Upper lobe of left lung (tissue), 4 donors: ENCODE results near the gene CBR1.

Source experiments
- CTCF ChIP-seq, 6 experiments: fragments of 450-650 bp in 4 of 6; fragments of 200-600 bp in 2 of 6; sonication (generic) in 2 of 6; IDR thresholded peaks; one replicate each; pipeline ENCODE4 v1.5.1; 2016 to 2019; ENCODE audit warnings: antibody characterized with exemption in 6 of 6
- EP300 ChIP-seq, 4 donors: sonication (generic); formaldehyde crosslinking; IDR thresholded peaks; one replicate each; pipeline ENCODE4 v1.5.1; 2017; ENCODE audit warnings: antibody characterized with exemption in 4 of 4, control low read depth in 2 of 4
- POLR2A ChIP-seq, 4 donors: fragments of 450-650 bp; IDR thresholded peaks; one replicate each; pipeline ENCODE4 v1.5.1; 2016 to 2017; ENCODE audit warnings: antibody characterized with exemption in 4 of 4, mild to moderate bottlenecking in 2 of 4
- POLR2AphosphoS5 ChIP-seq, 2 donors: sonication (generic); formaldehyde crosslinking; IDR thresholded peaks; one replicate each; pipeline ENCODE4 v1.5.1; 2017; ENCODE audit warnings: antibody characterized with exemption in 2 of 2

- TF ChIP-seq CTCF (IDR thresholded peaks at IDR 0.05) (no peak), POLR2A (IDR thresholded peaks at IDR 0.05) (no peak), EP300 (IDR thresholded peaks at IDR 0.05) (no peak), POLR2AphosphoS5 (IDR thresholded peaks at IDR 0.05) (no peak)
Observed at GRCh38 chr21:36075953-36076352, 6.1 kb downstream of the CBR1 start.
